ENCODE results near the gene NEK4. TPM values are rescaled to one million over a fixed set of nuclear protein-coding genes. Genes with fewer than 3 reads are reported as not detected.

Gene NEK4
- polyA plus RNA-seq, 1 donor (not counting 4 experiments of a cell fraction or from before 2014, with no cell fraction given): 13.6 TPM

- Histone ChIP-seq H3K9me1 (ENCODE audit: control insufficient read depth, extremely low read depth, insufficient read depth, low read length) (no peaks in the 10 kb centered on the region), H3K79me2 (ENCODE audit: control insufficient read depth, insufficient read depth, low read length) (no peaks in the 10 kb centered on the region), H3K36me3 (ENCODE audit: control insufficient read depth in 2 of 2, extremely low read depth in 1 of 2, insufficient read depth in 2 of 2, low read length in 2 of 2) (no peaks in the 10 kb centered on the region), H3K27ac (ENCODE audit: control insufficient read depth, insufficient read depth, low read length) (no peak overlapping the region), H3K4me1 (ENCODE audit: control insufficient read depth, extremely low read depth, insufficient read depth, low read length) (no peaks in the 10 kb centered on the region), H3K4me3 (ENCODE audit: control insufficient read depth in 2 of 3, extremely low read depth in 1 of 3, insufficient read depth in 2 of 3, low read depth in 1 of 3, low read length in 3 of 3) (no peak overlapping the region), H3K9ac (ENCODE audit: control insufficient read depth, extremely low read depth, insufficient read depth, low read length) (no peak overlapping the region), H3K4me2 (ENCODE audit: control insufficient read depth, extremely low read depth, insufficient read depth, low read depth, low read length) (no peak overlapping the region), H3K27me3 (ENCODE audit: control insufficient read depth, extremely low read depth, insufficient read depth, low read length) (peaks cover 26% of the 10 kb centered on the region), H3K9me3 (ENCODE audit: control insufficient read depth, low read depth, low read length) (no peaks in the 10 kb centered on the region), H2AFZ (ENCODE audit: control insufficient read depth, low read length) (no peak overlapping the region), H4K20me1 (ENCODE audit: control insufficient read depth, extremely low read depth, insufficient read depth, low read length) (no peaks in the 10 kb centered on the region)
- no peak for DNase-seq (ENCODE audit: low read depth, low spot score)
- dilution Hi-C loops (cut with MboI; ENCODE audit: extremely low pct_ligation_motif_present, low sequenced_read_pairs): no loop called here
- no peak for TF ChIP-seq EZH2 (IDR thresholded peaks at IDR 0.05; ENCODE audit: low read length)
- no peak for TF ChIP-seq CTCF (optimal IDR thresholded peaks at IDR 0.05 in 1 of 3, IDR thresholded peaks at IDR 0.05 in 1 of 3, conservative IDR thresholded peaks at IDR 0.05 in 1 of 3; ENCODE audit: extremely low read depth in 1 of 3, insufficient read depth in 2 of 3, low read length in 3 of 3)
- no peak for FAIRE-seq
Measured at GRCh38 chr3:52783211-52783555, 12.4 kb upstream of the NEK4 start.

DNA sequence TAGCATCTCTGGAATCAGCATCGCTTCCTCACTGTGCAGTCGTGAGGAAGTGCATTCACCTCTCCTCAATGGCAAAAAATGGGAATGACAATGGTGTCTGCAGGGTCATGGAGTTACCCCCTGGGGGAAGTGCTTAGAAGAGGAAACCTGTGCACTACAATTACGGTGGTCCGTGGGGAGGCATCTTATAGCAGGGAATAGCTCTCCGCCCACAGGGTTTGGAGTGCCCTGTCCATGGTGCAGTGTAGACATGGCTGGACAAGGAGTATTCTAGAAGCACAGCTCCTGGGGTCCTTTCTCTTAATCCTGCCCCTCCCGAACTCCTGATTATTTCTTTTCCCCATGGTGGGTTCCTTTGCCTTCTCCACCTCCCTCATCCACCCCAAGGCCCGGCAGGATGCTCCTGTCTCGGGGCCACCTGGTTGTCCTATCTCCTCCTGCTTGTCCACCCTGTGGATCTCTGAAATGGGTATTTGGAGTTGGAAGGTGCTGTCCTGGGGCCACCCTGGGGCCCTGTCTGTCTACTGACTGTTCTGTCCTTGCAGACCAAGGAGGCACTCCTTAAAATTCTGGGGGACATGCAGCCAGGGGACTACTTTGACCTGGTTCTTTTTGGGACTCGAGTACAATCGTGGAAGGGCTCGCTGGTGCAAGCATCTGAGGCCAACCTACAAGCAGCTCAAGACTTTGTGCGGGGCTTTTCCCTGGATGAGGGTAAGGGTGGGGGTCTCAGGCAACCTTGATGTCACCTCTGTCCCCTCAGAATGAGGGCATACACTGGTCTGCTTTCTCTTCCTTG, 11.9 kb upstream of the NEK4 start:
- no peak for TF ChIP-seq CTCF (optimal IDR thresholded peaks at IDR 0.05 in 1 of 3, IDR thresholded peaks at IDR 0.05 in 1 of 3, conservative IDR thresholded peaks at IDR 0.05 in 1 of 3; ENCODE audit: extremely low read depth in 1 of 3, insufficient read depth in 2 of 3, low read length in 3 of 3)
- TF ChIP-seq EZH2 (IDR thresholded peaks at IDR 0.05; ENCODE audit: low read length): no peak
- dilution Hi-C loops (cut with MboI; ENCODE audit: extremely low pct_ligation_motif_present, low sequenced_read_pairs): no loop called here

More for the DNA sequence above, 11.9 kb upstream of the NEK4 start:
- Histone ChIP-seq H3K9ac (ENCODE audit: control insufficient read depth, extremely low read depth, insufficient read depth, low read length) (no peak overlapping the region), H3K4me3 (ENCODE audit: control insufficient read depth in 2 of 3, extremely low read depth in 1 of 3, insufficient read depth in 2 of 3, low read depth in 1 of 3, low read length in 3 of 3) (no peak overlapping the region), H3K36me3 (ENCODE audit: control insufficient read depth in 2 of 2, extremely low read depth in 1 of 2, insufficient read depth in 2 of 2, low read length in 2 of 2) (no peaks in the 10 kb centered on the region), H3K27me3 (ENCODE audit: control insufficient read depth, extremely low read depth, insufficient read depth, low read length) (peaks cover 26% of the 10 kb centered on the region), H3K79me2 (ENCODE audit: control insufficient read depth, insufficient read depth, low read length) (no peaks in the 10 kb centered on the region), H3K9me1 (ENCODE audit: control insufficient read depth, extremely low read depth, insufficient read depth, low read length) (no peaks in the 10 kb centered on the region), H3K27ac (ENCODE audit: control insufficient read depth, insufficient read depth, low read length) (no peak overlapping the region), H4K20me1 (ENCODE audit: control insufficient read depth, extremely low read depth, insufficient read depth, low read length) (no peaks in the 10 kb centered on the region), H2AFZ (ENCODE audit: control insufficient read depth, low read length) (no peak overlapping the region), H3K4me2 (ENCODE audit: control insufficient read depth, extremely low read depth, insufficient read depth, low read depth, low read length) (no peak overlapping the region), H3K9me3 (ENCODE audit: control insufficient read depth, low read depth, low read length) (no peaks in the 10 kb centered on the region), H3K4me1 (ENCODE audit: control insufficient read depth, extremely low read depth, insufficient read depth, low read length) (no peaks in the 10 kb centered on the region)
- FAIRE-seq (no peak), DNase-seq (ENCODE audit: low read depth, low spot score) (no peak)
